Thoracic aorta (tissue), 2 donors: Measurements from ENCODE around the gene CFAP92. TPM values are rescaled to one million over a fixed set of nuclear protein-coding genes. Genes with fewer than 3 reads are reported as not detected.

Experiments used
- ATAC-seq: fragments of 150-250 bp; one replicate; pipeline ENCODE4 v1.8.0; 2017; ENCODE audit warnings: low read depth; ENCODE audit not compliant: insufficient number of reproducible peaks, low FRiP score
- DNase-seq: peaks from one replicate; pipeline ENCODE4 v3.0.0-alpha.2; 2020; ENCODE audit warnings: low spot score
- H3K27ac ChIP-seq, 2 donors: fragments of 200-600 bp; sonication (generic); 1 replicate in 1 of 2; 2 replicates in 1 of 2; pipeline ENCODE4 v1.5.1; 2016; ENCODE audit warnings: mild to moderate bottlenecking in 2 of 2, moderate library complexity in 2 of 2
- H3K27me3 ChIP-seq: fragments of 200-600 bp; sonication (generic); replicated peaks from 2 replicates; pipeline ENCODE4 v1.6.0; 2016; ENCODE audit warnings: mild to moderate bottlenecking; ENCODE audit not compliant: insufficient read depth
- H3K36me3 ChIP-seq: fragments of 200-600 bp; sonication (generic); one replicate; pipeline ENCODE4 v1.5.1; 2016
- H3K4me1 ChIP-seq, 2 donors: fragments of 200-600 bp; sonication (generic); 1 replicate in 1 of 2; 2 replicates in 1 of 2; pipeline versions ENCODE4 v1.5.1 to v1.6.0; 2016; ENCODE audit warnings: low read depth in 2 of 2, mild to moderate bottlenecking in 1 of 2; ENCODE audit not compliant: control insufficient read depth in 1 of 2
- H3K4me3 ChIP-seq: fragments of 200-600 bp; sonication (generic); 2 replicates; pipeline ENCODE4 v1.5.1; 2016; ENCODE audit warnings: mild to moderate bottlenecking
- H3K9me3 ChIP-seq: fragments of 200-600 bp; sonication (generic); 2 replicates; pipeline ENCODE4 v1.5.1; 2016
- CTCF ChIP-seq: fragments of 200-600 bp; sonication (generic); IDR thresholded peaks from one replicate; pipeline ENCODE4 v1.5.1; 2019; ENCODE audit warnings: antibody characterized with exemption
- total RNA-seq, 2 donors: library from RNA; depleted of rRNA; stranded (reverse); fragments of >200 nt; gene quantifications; one replicate each; pipeline versions ENCODE4 v1.1.0 to v1.2.3, GENCODE V29; 2016

CFAP92 gene
- total RNA-seq, 2 donors from 2014 or later = 0.68 TPM; not detected in 1

DNA sequence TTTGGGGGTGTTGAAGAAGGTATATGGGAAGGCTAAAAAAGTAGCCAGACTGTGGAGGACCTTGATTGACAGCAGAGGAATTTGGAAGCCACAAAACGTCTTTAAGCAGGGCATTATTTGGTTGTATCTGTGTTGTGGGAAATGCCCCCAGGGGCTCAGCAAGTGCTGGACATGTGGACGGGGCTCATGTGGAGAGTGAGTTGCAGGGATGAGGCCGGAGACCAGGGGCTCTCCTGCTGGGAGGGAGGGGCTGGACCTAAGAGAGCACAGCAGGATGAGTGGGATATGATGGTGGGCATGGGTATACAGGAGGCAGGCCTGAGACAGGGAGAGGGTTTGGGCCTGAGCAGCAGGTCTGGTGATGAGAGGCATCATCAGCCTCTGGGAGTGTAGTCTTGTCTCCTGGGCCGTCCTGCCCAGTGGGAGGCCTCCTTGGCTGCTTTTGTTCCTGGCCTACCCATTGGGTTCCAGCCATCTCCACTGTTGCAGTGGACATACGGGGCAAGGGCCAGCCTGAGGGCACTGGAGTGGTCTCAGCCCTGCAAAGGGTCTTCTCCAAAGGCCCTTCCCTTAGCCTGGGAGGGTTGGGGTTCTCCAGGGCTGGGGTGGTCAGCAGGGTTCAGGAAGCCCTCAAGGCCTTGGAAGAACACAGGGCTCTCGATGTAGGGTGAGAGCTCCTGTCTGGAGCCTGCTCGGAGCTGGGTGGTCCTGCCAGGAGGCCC, 86.9 kb downstream of the CFAP92 start:
- Histone ChIP-seq H3K36me3 (peaks cover 74% of the 10 kb centered on the region), H3K4me3 (no peak overlapping the region), H3K4me1 (no peaks in the 10 kb centered on the region), H3K27ac (no peak overlapping the region), H3K9me3 (no peaks in the 10 kb centered on the region), H3K27me3 (no peaks in the 10 kb centered on the region)
- DNase-seq (no peak), ATAC-seq (no peak)
- no peak for TF ChIP-seq CTCF

GRCh38 chr3:128906031-128906803, 87.7 kb downstream of the CFAP92 start:
- peaks cover 77% of the 10 kb centered on the region for H3K36me3 ChIP-seq
- ATAC-seq (no peak), DNase-seq (no peak)
- H3K9me3 ChIP-seq = no peaks in the 10 kb centered on the region
- no peaks in the 10 kb centered on the region for H3K4me1 ChIP-seq
- H3K4me3 ChIP-seq = no peak overlapping the region
- H3K27me3 ChIP-seq = no peaks in the 10 kb centered on the region
- no peak for TF ChIP-seq CTCF
- H3K27ac ChIP-seq = no peak overlapping the region

- no peak overlapping the region for H3K27ac ChIP-seq
- H3K4me1 ChIP-seq = no peaks in the 10 kb centered on the region
- peaks cover 79% of the 10 kb centered on the region for H3K36me3 ChIP-seq
- H3K27me3 ChIP-seq = no peaks in the 10 kb centered on the region
- no peak overlapping the region for H3K4me3 ChIP-seq
- ATAC-seq (no peak), DNase-seq (no peak)
- H3K9me3 ChIP-seq = no peaks in the 10 kb centered on the region
- no peak for TF ChIP-seq CTCF
Measured at GRCh38 chr3:128903501-128903900, 90.4 kb downstream of the CFAP92 start.

- Histone ChIP-seq H3K27me3 (no peaks in the 10 kb centered on the region), H3K4me1 (no peaks in the 10 kb centered on the region), H3K9me3 (no peaks in the 10 kb centered on the region), H3K27ac (no peak overlapping the region), H3K36me3 (peaks cover 81% of the 10 kb centered on the region), H3K4me3 (no peak overlapping the region)
- ATAC-seq (no peak), DNase-seq (no peak)
- no peak for TF ChIP-seq CTCF
Measured at GRCh38 chr3:128902426-128902825, 91.5 kb downstream of the CFAP92 start.

DNA sequence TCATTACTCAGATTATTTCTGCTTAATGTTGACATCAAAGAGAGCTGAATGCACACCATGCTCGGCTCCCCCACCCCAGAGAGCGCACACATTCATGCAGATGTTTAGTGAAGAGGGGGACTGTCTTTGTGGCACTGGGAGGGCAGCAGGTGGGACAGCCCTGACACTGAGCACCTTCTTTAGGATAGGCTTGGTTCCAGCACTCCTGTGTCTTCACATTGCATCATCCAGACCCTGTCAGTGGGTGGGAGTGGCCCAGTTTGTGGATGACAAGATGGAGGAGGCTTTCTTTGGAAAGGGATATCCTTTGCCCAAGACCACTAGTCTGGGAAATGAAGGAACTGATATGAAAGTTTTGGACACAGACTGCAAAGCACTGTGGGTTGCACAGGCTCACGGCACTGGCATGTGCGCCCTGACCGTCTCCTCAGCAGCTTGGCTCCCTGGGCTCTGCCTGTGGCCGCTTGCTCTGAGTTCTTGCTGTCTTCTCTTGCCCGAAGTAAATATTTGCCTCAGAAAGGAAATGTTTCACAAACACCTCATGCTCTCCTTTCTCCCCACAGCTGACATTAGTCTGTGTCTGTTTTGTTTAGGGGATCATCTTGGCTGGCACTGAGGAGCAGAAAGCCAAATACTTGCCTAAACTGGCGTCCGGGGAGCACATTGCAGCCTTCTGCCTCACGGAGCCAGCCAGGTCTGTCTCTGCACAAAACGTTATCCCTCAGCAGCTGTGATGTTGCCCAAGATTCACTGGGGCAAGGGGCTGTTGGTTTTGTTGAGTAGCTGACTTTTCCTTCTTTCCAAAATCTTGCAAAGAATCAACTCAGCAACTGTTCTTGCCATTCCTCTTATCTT, 97.8 kb downstream of the CFAP92 start:
- H3K9me3 ChIP-seq = no peaks in the 10 kb centered on the region
- TF ChIP-seq CTCF = no peak
- ATAC-seq = no peak
- H3K27ac ChIP-seq = no peak overlapping the region
- H3K36me3 ChIP-seq = peaks cover 64% of the 10 kb centered on the region
- H3K27me3 ChIP-seq = no peaks in the 10 kb centered on the region
- no peaks in the 10 kb centered on the region for H3K4me1 ChIP-seq
- no peak overlapping the region for H3K4me3 ChIP-seq
- no peak for DNase-seq
